ENCODE results near the gene FXYD2. TPM values are rescaled to one million over a fixed set of nuclear protein-coding genes. Genes with fewer than 3 reads are reported as not detected.
A peak's percentile ranks its signal among the peaks of the same experiment; 100 is the strongest.

FXYD2 gene
- total RNA-seq, 2 experiments from 2014 or later, result 1.7 to 2.1 TPM

DNA sequence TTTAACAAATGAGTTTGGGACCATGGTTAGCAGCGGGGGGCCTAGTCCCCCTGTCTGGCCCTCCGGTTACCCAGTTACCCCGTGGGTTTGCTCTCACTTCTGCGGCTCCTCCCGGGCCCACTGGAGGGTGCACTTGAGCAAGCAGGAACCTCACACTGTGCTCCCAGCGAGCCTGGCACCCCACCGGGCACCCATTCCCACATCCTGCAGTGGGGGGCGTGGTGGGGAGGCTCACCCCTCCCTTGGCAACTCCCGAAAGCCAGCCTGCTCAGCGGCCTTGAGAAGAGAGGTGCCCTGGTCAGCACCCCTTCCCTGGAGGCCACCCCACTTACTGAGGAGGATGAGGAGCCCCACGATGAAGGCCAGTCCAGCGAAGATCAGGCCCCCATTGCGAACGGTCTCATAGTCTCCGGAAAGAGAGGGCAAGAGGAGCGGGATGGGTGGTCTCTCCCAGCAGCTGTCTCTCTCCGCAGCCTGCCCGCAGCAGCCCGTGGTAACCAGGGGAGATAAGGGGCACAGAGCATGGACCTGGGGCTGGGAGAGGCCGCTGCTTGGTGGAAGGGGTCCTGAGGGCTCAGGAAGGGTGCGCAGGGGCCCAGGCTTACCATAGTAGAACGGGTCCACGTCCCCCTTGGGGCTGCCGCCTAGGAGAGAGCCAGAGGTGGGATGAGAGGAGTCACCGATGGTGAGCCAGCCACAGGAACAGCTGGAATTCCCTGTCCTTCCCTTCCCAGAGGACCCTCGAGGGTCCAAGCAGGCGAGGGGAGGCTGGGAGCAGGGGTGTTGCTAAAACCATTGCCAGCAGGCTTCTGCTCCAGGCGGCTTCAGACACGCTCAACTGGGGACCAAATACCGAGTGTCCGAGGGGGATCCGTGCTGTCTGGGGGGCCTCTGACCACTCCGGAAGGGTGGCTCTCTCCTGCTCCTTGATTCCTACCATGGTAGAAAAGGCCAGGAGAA, 2.2 kb downstream of the FXYD2 start:
- H3K9me3 ChIP-seq (ENCODE audit: control insufficient read depth in 1 of 2, insufficient read depth in 1 of 2, low read length in 2 of 2), result no peaks in the 10 kb centered on the region
- H3K27ac ChIP-seq (ENCODE audit: low read depth in 1 of 2, low read length in 2 of 2), result no peak overlapping the region
- ChIA-PET POLR2A (interaction anchor here (1.0 to 1.9 kb wide), 6 partner anchors 7 to 229 kb away, joined by 4 to 6 read pairs (median 5); partner anchors contain the start of gene IL10RA), CTCF (interaction anchor here (1.1 to 3.5 kb wide), 7 partner anchors 14 to 231 kb away, joined by 3 to 21 read pairs (median 7); no protein-coding TSS in a partner anchor)
- peak overlapping the region; percentile 50 for H3K27ac Mint-ChIP-seq
- no peak overlapping the region for H3K4me3 ChIP-seq (ENCODE audit: low read length)
- peaks cover 50% of the 10 kb centered on the region for H3K4me1 Mint-ChIP-seq (ENCODE audit: low read depth)
- peak; percentile 57 for ATAC-seq (ENCODE audit: poor library complexity)
- H3K9me3 Mint-ChIP-seq, result no peaks in the 10 kb centered on the region
- peak in 12 of 14 experiments; percentile 37 to 73 (median 51) for DNase-seq
- peak; percentile 73 for TF ChIP-seq CTCF (IDR thresholded peaks at IDR 0.05)
- H3K4me3 Mint-ChIP-seq, result no peak overlapping the region
- no peaks in the 10 kb centered on the region for H3K36me3 ChIP-seq (ENCODE audit: insufficient read depth, low read length)
- no peaks in the 10 kb centered on the region for H3K36me3 Mint-ChIP-seq (ENCODE audit: low read depth)
- H3K4me1 ChIP-seq (ENCODE audit: insufficient read depth, low read length), result peaks cover 57% of the 10 kb centered on the region
- no peaks in the 10 kb centered on the region for H3K27me3 ChIP-seq (ENCODE audit: control insufficient read depth in 1 of 2, insufficient read depth in 2 of 2, low read length in 2 of 2)
- no peaks in the 10 kb centered on the region for H3K27me3 Mint-ChIP-seq
- intact Hi-C loops (cut with DNase I, micrococcal nuclease), result loop anchor here (1.0 to 5.0 kb wide), 3 partner anchors 125 to 231 kb away; no protein-coding TSS in a partner anchor

DNA sequence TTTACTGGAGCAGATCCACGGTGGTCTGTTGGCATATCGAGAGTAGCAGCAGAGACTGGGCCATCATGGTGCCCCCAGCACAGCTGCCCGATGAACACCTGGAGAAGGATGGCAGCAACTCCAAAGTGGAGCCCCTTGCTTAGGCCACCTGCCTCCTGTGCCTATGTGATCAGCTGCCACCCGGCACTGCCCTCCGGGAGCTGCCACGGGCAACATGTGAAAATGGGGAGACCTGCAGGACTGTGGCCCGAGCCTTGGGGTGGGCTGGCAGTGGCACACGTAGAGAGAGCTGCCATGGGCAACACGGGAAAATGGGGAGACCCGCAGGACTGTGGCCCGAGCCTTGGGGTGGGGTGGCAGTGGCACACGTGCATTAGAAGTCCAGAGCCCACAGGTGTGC, 3.1 kb downstream of the FXYD2 start:
- H3K27me3 Mint-ChIP-seq, result no peaks in the 10 kb centered on the region
- no peak for ATAC-seq (ENCODE audit: poor library complexity)
- Histone ChIP-seq H3K27me3 (ENCODE audit: control insufficient read depth in 1 of 2, insufficient read depth in 2 of 2, low read length in 2 of 2) (no peaks in the 10 kb centered on the region), H3K4me1 (ENCODE audit: insufficient read depth, low read length) (peaks cover 65% of the 10 kb centered on the region), H3K4me3 (ENCODE audit: low read length) (no peak overlapping the region), H3K9me3 (ENCODE audit: control insufficient read depth in 1 of 2, insufficient read depth in 1 of 2, low read length in 2 of 2) (no peaks in the 10 kb centered on the region), H3K36me3 (ENCODE audit: insufficient read depth, low read length) (no peaks in the 10 kb centered on the region), H3K27ac (ENCODE audit: low read depth in 1 of 2, low read length in 2 of 2) (no peak overlapping the region)
- peaks cover 46% of the 10 kb centered on the region for H3K4me1 Mint-ChIP-seq (ENCODE audit: low read depth)
- intact Hi-C loops (cut with DNase I, micrococcal nuclease), result loop anchor here in 1 of 2 experiments (5.0 kb wide), 1 partner anchor 131 kb away; no protein-coding TSS in a partner anchor
- no peak overlapping the region for H3K27ac Mint-ChIP-seq
- no peaks in the 10 kb centered on the region for H3K9me3 Mint-ChIP-seq
- H3K36me3 Mint-ChIP-seq (ENCODE audit: low read depth), result no peaks in the 10 kb centered on the region
- ChIA-PET POLR2A (no interaction called here), CTCF (interaction anchor here (1.0 to 3.5 kb wide), 2 partner anchors 13 to 232 kb away, joined by 3 to 21 read pairs; no protein-coding TSS in a partner anchor)
- no peak overlapping the region for H3K4me3 Mint-ChIP-seq
- no peak for TF ChIP-seq CTCF (IDR thresholded peaks at IDR 0.05)
- no peak for DNase-seq

GRCh38 chr11:117820516-117820915, 4.0 kb downstream of the FXYD2 start:
- H3K27ac Mint-ChIP-seq, result no peak overlapping the region

More at GRCh38 chr11:117820516-117820915, 4.0 kb downstream of the FXYD2 start:
- no peaks in the 10 kb centered on the region for H3K27me3 Mint-ChIP-seq
- no peak for TF ChIP-seq CTCF (IDR thresholded peaks at IDR 0.05)
- intact Hi-C loops (cut with DNase I, micrococcal nuclease), result loop anchor here in 1 of 2 experiments (5.0 kb wide), 1 partner anchor 132 kb away; no protein-coding TSS in a partner anchor
- H3K4me1 Mint-ChIP-seq (ENCODE audit: low read depth), result peaks cover 46% of the 10 kb centered on the region
- H3K4me3 ChIP-seq (ENCODE audit: low read length), result no peak overlapping the region
- ChIA-PET CTCF (no interaction called here), POLR2A (no interaction called here)
- no peaks in the 10 kb centered on the region for H3K36me3 Mint-ChIP-seq (ENCODE audit: low read depth)
- no peaks in the 10 kb centered on the region for H3K9me3 ChIP-seq (ENCODE audit: control insufficient read depth in 1 of 2, insufficient read depth in 1 of 2, low read length in 2 of 2)
- DNase-seq, result no peak
- no peak for ATAC-seq (ENCODE audit: poor library complexity)
- no peaks in the 10 kb centered on the region for H3K9me3 Mint-ChIP-seq
- H3K36me3 ChIP-seq (ENCODE audit: insufficient read depth, low read length), result no peaks in the 10 kb centered on the region
- no peaks in the 10 kb centered on the region for H3K27me3 ChIP-seq (ENCODE audit: control insufficient read depth in 1 of 2, insufficient read depth in 2 of 2, low read length in 2 of 2)
- no peak overlapping the region for H3K27ac ChIP-seq (ENCODE audit: low read depth in 1 of 2, low read length in 2 of 2)
- peaks cover 74% of the 10 kb centered on the region for H3K4me1 ChIP-seq (ENCODE audit: insufficient read depth, low read length)
- H3K4me3 Mint-ChIP-seq, result no peak overlapping the region
